Activated T-cell treated with anti-CD3 and anti-CD28 coated beads, Interleukin-2, amount 50 U/mL, for 24 hours (primary cell): ENCODE measurements around the gene LYPD6.
"Not testable (repeated sequence)": the region's sequence is repeated elsewhere in the genome, so short reads cannot be mapped to it uniquely, and the experiment has no call there.

Experiments
- DNase-seq: peaks from one replicate; pipeline ENCODE4 v3.0.0-alpha.2; 2020
- H3K27ac Mint-ChIP-seq: 2 replicates; pipeline ENCODE4 v1.8.0; 2020; ENCODE audit warnings: mild to moderate bottlenecking, mixed read lengths
- H3K27me3 Mint-ChIP-seq: 2 replicates; pipeline ENCODE4 v1.8.0; 2020; ENCODE audit warnings: mixed read lengths
- H3K36me3 Mint-ChIP-seq: 2 replicates; pipeline ENCODE4 v1.8.0; 2020; ENCODE audit warnings: low read depth, mixed read lengths
- H3K4me1 Mint-ChIP-seq: 2 replicates; pipeline ENCODE4 v1.8.0; 2020; ENCODE audit warnings: low read depth, mixed read lengths
- H3K4me3 Mint-ChIP-seq: 2 replicates; pipeline ENCODE4 v1.8.0; 2020; ENCODE audit warnings: mild to moderate bottlenecking, moderate library complexity, mixed read lengths
- H3K9me3 Mint-ChIP-seq: 2 replicates; pipeline ENCODE4 v1.8.0; 2020; ENCODE audit warnings: mixed read lengths

LYPD6 gene

GRCh38 chr2:149330127-149331022, at the start of gene LYPD6:
LYPD6 (plus strand) TSS chr2:149330587; CDS start chr2:149437709, 107,122 bp downstream.
- Mint-ChIP-seq H3K9me3 (peaks cover 2% of the 10 kb centered on the region), H3K4me1 (peaks cover 7% of the 10 kb centered on the region), H3K4me3 (peak within 1 kb of the TSS; percentile 56), H3K36me3 (no peaks in the 10 kb centered on the region), H3K27me3 (peaks cover 59% of the 10 kb centered on the region), H3K27ac (no peak within 1 kb of the TSS)
- no peak for DNase-seq

- Mint-ChIP-seq H3K4me1 (no peaks in the 10 kb centered on the region), H3K27ac (no peak overlapping the region), H3K9me3 (no peaks in the 10 kb centered on the region), H3K4me3 (no peak overlapping the region), H3K27me3 (peaks cover 5% of the 10 kb centered on the region), H3K36me3 (no peaks in the 10 kb centered on the region)
- DNase-seq, result no peak
Observed at GRCh38 chr2:149281441-149281840, 48.9 kb upstream of the LYPD6 start.

GRCh38 chr2:149290662-149291061, 39.7 kb upstream of the LYPD6 start:
- no peak overlapping the region for H3K27ac Mint-ChIP-seq
- H3K9me3 Mint-ChIP-seq, result no peaks in the 10 kb centered on the region
- H3K27me3 Mint-ChIP-seq, result peaks cover 10% of the 10 kb centered on the region
- no peak overlapping the region for H3K4me3 Mint-ChIP-seq
- DNase-seq, result no peak
- H3K4me1 Mint-ChIP-seq, result no peaks in the 10 kb centered on the region
- no peaks in the 10 kb centered on the region for H3K36me3 Mint-ChIP-seq

- Mint-ChIP-seq H3K36me3 (no peaks in the 10 kb centered on the region), H3K27me3 (peaks cover 10% of the 10 kb centered on the region), H3K4me1 (no peaks in the 10 kb centered on the region), H3K27ac (no peak overlapping the region), H3K4me3 (no peak overlapping the region), H3K9me3 (no peaks in the 10 kb centered on the region)
- no peak for DNase-seq
Observed at GRCh38 chr2:149291881-149292280, 38.5 kb upstream of the LYPD6 start.

- Mint-ChIP-seq H3K9me3 (no peaks in the 10 kb centered on the region), H3K36me3 (no peaks in the 10 kb centered on the region), H3K27ac (no peak overlapping the region), H3K4me3 (no peak overlapping the region), H3K4me1 (no peaks in the 10 kb centered on the region), H3K27me3 (peaks cover 1% of the 10 kb centered on the region)
- no peak for DNase-seq
Observed at GRCh38 chr2:149296031-149296430, 34.4 kb upstream of the LYPD6 start.

- DNase-seq, result no peak
- peaks cover 31% of the 10 kb centered on the region for H3K27me3 Mint-ChIP-seq
- no peaks in the 10 kb centered on the region for H3K4me1 Mint-ChIP-seq
- no peak overlapping the region for H3K4me3 Mint-ChIP-seq
- H3K27ac Mint-ChIP-seq, result no peak overlapping the region
- no peaks in the 10 kb centered on the region for H3K36me3 Mint-ChIP-seq
- no peaks in the 10 kb centered on the region for H3K9me3 Mint-ChIP-seq
Observed at GRCh38 chr2:149307014-149307413, 23.4 kb upstream of the LYPD6 start.

- H3K27ac Mint-ChIP-seq, result no peak overlapping the region
- H3K4me1 Mint-ChIP-seq, result peaks cover 3% of the 10 kb centered on the region
- no peaks in the 10 kb centered on the region for H3K9me3 Mint-ChIP-seq
- H3K36me3 Mint-ChIP-seq, result no peaks in the 10 kb centered on the region
- no peak for DNase-seq
- H3K4me3 Mint-ChIP-seq, result no peak overlapping the region
- peaks cover 33% of the 10 kb centered on the region for H3K27me3 Mint-ChIP-seq
Observed at GRCh38 chr2:149310349-149310748, 20.0 kb upstream of the LYPD6 start.

GRCh38 chr2:149312039-149312438, 18.3 kb upstream of the LYPD6 start:
- DNase-seq, result no peak
- Mint-ChIP-seq H3K4me3 (no peak overlapping the region), H3K27ac (no peak overlapping the region), H3K27me3 (peaks cover 28% of the 10 kb centered on the region), H3K9me3 (no peaks in the 10 kb centered on the region), H3K36me3 (no peaks in the 10 kb centered on the region), H3K4me1 (peaks cover 3% of the 10 kb centered on the region)

- Mint-ChIP-seq H3K4me1 (peaks cover 3% of the 10 kb centered on the region), H3K9me3 (no peaks in the 10 kb centered on the region), H3K4me3 (no peak overlapping the region), H3K36me3 (no peaks in the 10 kb centered on the region), H3K27ac (no peak overlapping the region), H3K27me3 (peaks cover 28% of the 10 kb centered on the region)
- no peak for DNase-seq
Observed at GRCh38 chr2:149313512-149313972, 16.8 kb upstream of the LYPD6 start.

- DNase-seq, result no peak
- peaks cover 3% of the 10 kb centered on the region for H3K4me1 Mint-ChIP-seq
- no peaks in the 10 kb centered on the region for H3K9me3 Mint-ChIP-seq
- H3K4me3 Mint-ChIP-seq, result no peak overlapping the region
- H3K27ac Mint-ChIP-seq, result no peak overlapping the region
- H3K36me3 Mint-ChIP-seq, result no peaks in the 10 kb centered on the region
- H3K27me3 Mint-ChIP-seq, result peaks cover 28% of the 10 kb centered on the region
Observed at GRCh38 chr2:149314687-149315086, 15.7 kb upstream of the LYPD6 start.

- Mint-ChIP-seq H3K4me1 (peaks cover 3% of the 10 kb centered on the region), H3K27ac (no peak overlapping the region), H3K4me3 (no peak overlapping the region), H3K9me3 (no peaks in the 10 kb centered on the region), H3K36me3 (no peaks in the 10 kb centered on the region), H3K27me3 (peaks cover 30% of the 10 kb centered on the region)
- no peak for DNase-seq
Observed at GRCh38 chr2:149315461-149315860, 14.9 kb upstream of the LYPD6 start.

- not testable (repeated sequence) for DNase-seq, H3K27ac Mint-ChIP-seq, H3K36me3 Mint-ChIP-seq, H3K4me3 Mint-ChIP-seq, H3K9me3 Mint-ChIP-seq, H3K4me1 Mint-ChIP-seq
- peaks cover 36% of the 10 kb centered on the region for H3K27me3 Mint-ChIP-seq
Observed at GRCh38 chr2:149318566-149318965, 11.8 kb upstream of the LYPD6 start.

- no peaks in the 10 kb centered on the region for H3K36me3 Mint-ChIP-seq
Observed at GRCh38 chr2:149320362-149320761, 10.0 kb upstream of the LYPD6 start.

GRCh38 chr2:149329068-149329467, 1.3 kb upstream of the LYPD6 start:
- H3K36me3 Mint-ChIP-seq, result no peaks in the 10 kb centered on the region
- no peak for DNase-seq
- H3K4me3 Mint-ChIP-seq, result peak overlapping the region; percentile 4
- no peak overlapping the region for H3K27ac Mint-ChIP-seq
- H3K4me1 Mint-ChIP-seq, result peaks cover 7% of the 10 kb centered on the region
- H3K9me3 Mint-ChIP-seq, result peaks cover 2% of the 10 kb centered on the region
- peaks cover 58% of the 10 kb centered on the region for H3K27me3 Mint-ChIP-seq

More at GRCh38 chr2:149320362-149320761, 10.0 kb upstream of the LYPD6 start:
- no peak overlapping the region for H3K4me3 Mint-ChIP-seq
- H3K27me3 Mint-ChIP-seq, result peaks cover 24% of the 10 kb centered on the region
- no peak overlapping the region for H3K27ac Mint-ChIP-seq
- H3K4me1 Mint-ChIP-seq, result no peaks in the 10 kb centered on the region
- no peak for DNase-seq
- no peaks in the 10 kb centered on the region for H3K9me3 Mint-ChIP-seq

- H3K9me3 Mint-ChIP-seq, result peaks cover 2% of the 10 kb centered on the region
- no peak overlapping the region for H3K27ac Mint-ChIP-seq
- H3K36me3 Mint-ChIP-seq, result no peaks in the 10 kb centered on the region
- H3K4me1 Mint-ChIP-seq, result peaks cover 7% of the 10 kb centered on the region
- no peak for DNase-seq
- H3K27me3 Mint-ChIP-seq, result peaks cover 59% of the 10 kb centered on the region
- H3K4me3 Mint-ChIP-seq, result peak overlapping the region; percentile 56
Observed at GRCh38 chr2:149329489-149330126, 779 bp upstream of the LYPD6 start.
